GM18870 (cell line): ENCODE results near the gene TPT1.
"Not testable (repeated sequence)": the region's sequence is repeated elsewhere in the genome, so short reads cannot be mapped to it uniquely, and the experiment has no call there.

Source experiments
- ATAC-seq: cut with Tn5 transposase; IDR thresholded peaks from one replicate; pipeline ENCODE4 v1.9.1; 2021; ENCODE audit warnings: moderate library complexity; ENCODE audit not compliant: unreplicated experiment

Gene TPT1

GRCh38 chr13:45303866-45304265 is 37.1 kb downstream of the TPT1 start:
- no peak for ATAC-seq

- no peak for ATAC-seq
Observed at GRCh38 chr13:45303026-45303425, 38.0 kb downstream of the TPT1 start.

DNA sequence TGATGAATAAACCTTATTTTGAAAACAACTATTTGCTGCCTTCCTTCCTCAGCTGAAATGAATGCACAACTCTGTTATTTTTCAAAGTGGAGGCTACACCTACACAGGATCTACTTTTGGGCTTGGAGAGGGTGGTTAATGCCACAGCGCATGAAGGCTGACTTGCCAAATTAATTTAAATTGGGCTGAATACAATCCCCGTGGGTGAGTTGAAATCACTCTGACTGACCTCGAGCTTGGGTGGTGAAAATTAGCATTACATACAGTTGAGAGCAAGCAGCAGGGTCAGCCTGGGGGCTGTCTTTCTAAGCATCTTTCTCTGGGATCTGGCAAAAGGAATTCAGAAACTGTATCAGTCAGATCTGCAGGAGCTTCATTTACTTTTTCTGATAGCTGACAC is 38.5 kb downstream of the TPT1 start:
- no peak for ATAC-seq

- no peak for ATAC-seq
Observed at GRCh38 chr13:45301263-45301662, 39.7 kb downstream of the TPT1 start.

- ATAC-seq = no peak
Observed at GRCh38 chr13:45300190-45300985, 40.6 kb downstream of the TPT1 start.

DNA sequence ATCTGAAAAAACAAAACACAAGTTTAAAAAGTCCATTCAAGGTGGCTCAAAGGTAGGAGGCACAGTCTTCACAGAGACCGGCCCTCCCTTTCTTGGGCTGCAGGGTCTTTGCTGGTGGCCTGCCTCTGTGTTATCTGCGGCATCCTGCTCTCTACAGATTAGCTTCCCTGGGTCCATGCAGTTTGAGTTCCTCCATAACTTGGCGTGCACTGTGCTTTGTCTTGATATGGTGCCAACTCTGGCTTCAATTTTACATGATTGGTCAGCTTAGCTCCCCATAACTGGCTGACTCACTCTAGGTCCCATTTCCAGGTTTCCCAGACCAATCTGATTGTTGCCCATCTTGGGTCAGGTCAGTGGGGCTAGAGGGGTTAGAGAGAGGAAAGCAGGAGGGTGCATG is 41.8 kb downstream of the TPT1 start:
- no peak for ATAC-seq

- ATAC-seq = not testable (repeated sequence)
Observed at GRCh38 chr13:45298550-45298949, 42.4 kb downstream of the TPT1 start.

DNA sequence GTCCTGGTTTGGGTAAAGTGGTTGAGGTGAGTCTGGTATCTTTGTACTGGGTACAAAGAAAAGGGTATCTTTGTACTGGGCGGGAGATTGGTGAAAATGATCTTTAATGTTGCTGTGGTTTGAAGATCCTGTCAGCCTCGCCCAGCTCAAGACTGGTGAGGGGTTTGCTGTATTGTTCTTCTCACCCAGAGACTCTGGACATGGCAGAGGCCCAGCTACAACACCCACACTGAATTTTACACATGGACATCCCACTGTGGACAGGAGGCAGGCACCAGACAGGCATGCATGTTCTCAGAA is 42.8 kb downstream of the TPT1 start:
- ATAC-seq = no peak

- no peak for ATAC-seq
Observed at GRCh38 chr13:45297456-45298205, 43.4 kb downstream of the TPT1 start.

GRCh38 chr13:45296259-45296658 is 44.7 kb downstream of the TPT1 start:
- ATAC-seq = no peak

GRCh38 chr13:45295536-45295935 is 45.4 kb downstream of the TPT1 start:
- no peak for ATAC-seq

- no peak for ATAC-seq
Observed at GRCh38 chr13:45292176-45292575, 48.8 kb downstream of the TPT1 start.

GRCh38 chr13:45289936-45290563 is 50.9 kb downstream of the TPT1 start:
- ATAC-seq = no peak
